Sciatic nerve (tissue), 2 donors: ENCODE measurements around the gene SUSD5. TPM values are rescaled to one million over a fixed set of nuclear protein-coding genes. Genes with fewer than 3 reads are reported as not detected.
"Not testable (repeated sequence)": the region's sequence is repeated elsewhere in the genome, so short reads cannot be mapped to it uniquely, and the experiment has no call there.

ENCODE experiments used
- ATAC-seq: fragments of 200-7000 bp; cut with Tn5 transposase; one replicate; pipeline ENCODE4 v1.9.1; 2020; ENCODE audit warnings: mild to moderate bottlenecking, moderate library complexity
- DNase-seq: peaks from one replicate; pipeline ENCODE4 v3.0.0-alpha.2; 2020; ENCODE audit warnings: low spot score
- intact Hi-C: fragments of 100-400 bp; cut with DNase I; formaldehyde crosslinking; loops from one replicate; pipeline ENCODE4 v1.14.2; 2022
- total RNA-seq: library from RNA; stranded (reverse); fragmentation: NEBNext Ultra II Directional; extraction: Animal tissue kit (Norgen Biotek cat#: 25700); gene quantifications from one replicate; pipeline ENCODE4 v1.2.1, GENCODE V29; 2021
- donor health status: DM: no; HTN: no; CAD: no.
- donor health status: DM: no; HTN: no; CAD: no.

The SUSD5 gene
- total RNA-seq, 1 donor from 2014 or later: 1.6 TPM

GRCh38 chr3:33130144-33130543 lies 88.5 kb downstream of the SUSD5 start:
- intact Hi-C loops: no loop called here
- ATAC-seq (no peak), DNase-seq (no peak)

- peak; percentile 59 for ATAC-seq
- DNase-seq: no peak
- intact Hi-C loops: no loop called here
Observed at GRCh38 chr3:33128706-33129105, 89.9 kb downstream of the SUSD5 start.

GRCh38 chr3:33125840-33126239 lies 92.8 kb downstream of the SUSD5 start:
- DNase-seq: no peak
- intact Hi-C loops: no loop called here
- no peak for ATAC-seq

GRCh38 chr3:33124638-33125037 lies 94.0 kb downstream of the SUSD5 start:
- ATAC-seq (no peak), DNase-seq (no peak)
- intact Hi-C loops: no loop called here

- intact Hi-C loops: no loop called here
- ATAC-seq (no peak), DNase-seq (no peak)
Observed at GRCh38 chr3:33122991-33123390, 95.6 kb downstream of the SUSD5 start.

GRCh38 chr3:33119891-33120290 lies 98.7 kb downstream of the SUSD5 start:
- DNase-seq (no peak), ATAC-seq (no peak)

GRCh38 chr3:33117461-33117860 lies 101.1 kb downstream of the SUSD5 start:
- no peak for ATAC-seq
- intact Hi-C loops: no loop called here
- DNase-seq: no peak

More at GRCh38 chr3:33119891-33120290, 98.7 kb downstream of the SUSD5 start:
- intact Hi-C loops: no loop called here

GRCh38 chr3:33115024-33115768 lies 103.4 kb downstream of the SUSD5 start:
- ATAC-seq (peak; percentile 88), DNase-seq (peak; percentile 79)
- intact Hi-C loops: no loop called here

- no peak for ATAC-seq
- no peak for DNase-seq
- intact Hi-C loops: no loop called here
Observed at GRCh38 chr3:33114622-33115023, 104.0 kb downstream of the SUSD5 start.

GRCh38 chr3:33113772-33114621 lies 104.6 kb downstream of the SUSD5 start, which contains the start of gene CRTAP:
CRTAP (plus strand) TSS chr3:33114014; CDS start chr3:33114078, 64 bp downstream.
- intact Hi-C loops: no loop called here
- peak; percentile 98 for ATAC-seq
- peak; percentile 97 for DNase-seq

GRCh38 chr3:33111581-33111980 lies 107.0 kb downstream of the SUSD5 start:
- ATAC-seq (no peak), DNase-seq (no peak)
- intact Hi-C loops: no loop called here

- intact Hi-C loops, ATAC-seq, DNase-seq: not testable (repeated sequence)
Observed at GRCh38 chr3:33106854-33107253, 111.8 kb downstream of the SUSD5 start.

- ATAC-seq (no peak), DNase-seq (no peak)
- intact Hi-C loops: no loop called here
Observed at GRCh38 chr3:33105341-33105948, 113.2 kb downstream of the SUSD5 start.

GRCh38 chr3:33104803-33105202 lies 113.8 kb downstream of the SUSD5 start:
- intact Hi-C loops: no loop called here
- no peak for ATAC-seq

GRCh38 chr3:33103480-33103879 lies 115.1 kb downstream of the SUSD5 start:
- intact Hi-C loops: no loop called here
- ATAC-seq (no peak), DNase-seq (no peak)

More at GRCh38 chr3:33104803-33105202, 113.8 kb downstream of the SUSD5 start:
- no peak for DNase-seq

GRCh38 chr3:33103034-33103433 lies 115.6 kb downstream of the SUSD5 start:
- intact Hi-C loops: no loop called here
- ATAC-seq (no peak), DNase-seq (no peak)

- DNase-seq: no peak
- ATAC-seq: no peak
- intact Hi-C loops: no loop called here
Observed at GRCh38 chr3:33100229-33100628, 118.4 kb downstream of the SUSD5 start.
